Brain microvascular endothelial cell (primary cell): ENCODE measurements around the gene FDXACB1.
A peak's percentile ranks its signal among the peaks of the same experiment; 100 is the strongest.

ENCODE experiments used
- DNase-seq: peaks from one replicate; pipeline ENCODE4 v3.0.0-alpha.2; 2020
- H3K27ac ChIP-seq: fragments of 250-450 bp; sonication (Bioruptor Pico); 2 replicates; pipeline ENCODE4 v1.5.1; 2020; ENCODE audit warnings: mild to moderate bottlenecking, moderate library complexity
- H3K27me3 ChIP-seq: fragments of 250-450 bp; sonication (Bioruptor Pico); replicated peaks from 2 replicates; pipeline ENCODE4 v1.5.1; 2020; ENCODE audit warnings: mild to moderate bottlenecking
- H3K36me3 ChIP-seq: fragments of 250-450 bp; sonication (Bioruptor Pico); replicated peaks from 2 replicates; pipeline ENCODE4 v1.5.1; 2020; ENCODE audit warnings: mild to moderate bottlenecking
- H3K4me3 ChIP-seq: 2 replicates; pipeline ENCODE4 v1.5.1; 2011; ENCODE audit warnings: low read depth, mild to moderate bottlenecking, control low read depth, low read length, moderate library complexity
- in situ Hi-C: cut with HindIII; loops from 2 replicates; pipeline ENCODE4 v1.10.0; 2017; ENCODE audit warnings: low sequenced_read_pairs, low pct_ligation_motif_present
- TF ChIP-seq, protein P1 (sequence below): IDR thresholded peaks from 2 replicates; pipeline ENCODE4 v1.5.1; 2011; ENCODE audit warnings: low read depth, mild to moderate bottlenecking, moderate library complexity, low read length, control low read depth, inconsistent platforms; ENCODE audit errors: missing control alignments

FDXACB1 gene

DNA sequence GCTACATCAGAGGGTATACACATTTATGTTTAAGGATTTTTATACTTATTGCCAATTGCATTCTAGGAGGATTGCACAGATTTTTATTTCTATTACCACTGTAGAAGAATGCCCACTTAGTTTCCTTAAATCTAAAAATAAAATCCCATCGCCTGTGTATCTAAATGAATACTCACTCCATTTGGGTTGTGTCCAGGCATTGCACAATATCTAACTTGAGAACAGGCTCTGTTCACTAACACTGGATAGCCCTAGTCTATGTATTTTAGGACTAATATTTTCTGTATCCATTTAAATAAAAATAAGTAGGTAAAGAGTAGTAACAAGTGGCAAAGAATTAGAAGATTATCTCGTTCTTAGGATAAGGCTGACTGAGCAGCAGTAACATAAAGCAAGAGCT lies 43.8 kb upstream of the FDXACB1 start:
- H3K36me3 ChIP-seq: no peaks in the 10 kb centered on the region
- peak; percentile 71 for DNase-seq
- no peak overlapping the region for H3K4me3 ChIP-seq
- H3K27ac ChIP-seq: peak overlapping the region; percentile 26
- H3K27me3 ChIP-seq: no peaks in the 10 kb centered on the region
- in situ Hi-C loops: no loop called here
- TF ChIP-seq, protein P1, sequence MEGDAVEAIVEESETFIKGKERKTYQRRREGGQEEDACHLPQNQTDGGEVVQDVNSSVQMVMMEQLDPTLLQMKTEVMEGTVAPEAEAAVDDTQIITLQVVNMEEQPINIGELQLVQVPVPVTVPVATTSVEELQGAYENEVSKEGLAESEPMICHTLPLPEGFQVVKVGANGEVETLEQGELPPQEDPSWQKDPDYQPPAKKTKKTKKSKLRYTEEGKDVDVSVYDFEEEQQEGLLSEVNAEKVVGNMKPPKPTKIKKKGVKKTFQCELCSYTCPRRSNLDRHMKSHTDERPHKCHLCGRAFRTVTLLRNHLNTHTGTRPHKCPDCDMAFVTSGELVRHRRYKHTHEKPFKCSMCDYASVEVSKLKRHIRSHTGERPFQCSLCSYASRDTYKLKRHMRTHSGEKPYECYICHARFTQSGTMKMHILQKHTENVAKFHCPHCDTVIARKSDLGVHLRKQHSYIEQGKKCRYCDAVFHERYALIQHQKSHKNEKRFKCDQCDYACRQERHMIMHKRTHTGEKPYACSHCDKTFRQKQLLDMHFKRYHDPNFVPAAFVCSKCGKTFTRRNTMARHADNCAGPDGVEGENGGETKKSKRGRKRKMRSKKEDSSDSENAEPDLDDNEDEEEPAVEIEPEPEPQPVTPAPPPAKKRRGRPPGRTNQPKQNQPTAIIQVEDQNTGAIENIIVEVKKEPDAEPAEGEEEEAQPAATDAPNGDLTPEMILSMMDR: no peak

DNA sequence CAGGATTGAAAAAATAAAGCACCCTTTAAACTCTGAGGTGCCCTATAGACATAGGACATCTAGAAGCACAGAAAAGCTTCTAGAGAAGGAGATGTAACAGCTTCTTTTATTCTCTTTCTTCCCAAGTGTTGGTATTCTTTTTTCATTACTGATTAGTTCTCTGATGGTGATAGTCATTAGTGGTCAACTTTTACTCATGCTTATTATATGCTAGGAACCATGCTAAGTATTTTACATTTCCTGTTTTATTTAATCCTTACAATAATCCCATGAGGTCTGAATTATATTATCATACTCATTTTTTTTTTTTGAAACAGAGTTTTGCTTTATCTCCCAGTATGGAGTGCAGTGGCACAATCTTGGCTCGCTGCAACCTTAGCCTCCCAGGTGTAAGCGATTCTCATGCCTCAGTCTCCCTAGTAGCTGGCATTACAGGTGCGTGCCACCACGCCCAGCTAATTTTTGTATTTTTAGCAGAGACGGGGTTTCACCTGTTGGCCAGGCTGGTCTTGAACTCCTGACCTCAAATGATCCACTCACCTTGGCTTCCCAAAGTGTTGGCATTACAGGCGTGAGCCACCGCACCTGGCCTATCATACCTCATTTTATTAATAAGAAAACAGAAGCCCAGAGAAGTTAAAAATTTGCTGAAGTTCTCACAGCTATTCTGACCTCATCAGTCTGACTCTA lies 42.7 kb upstream of the FDXACB1 start:
- H3K4me3 ChIP-seq: no peak overlapping the region
- in situ Hi-C loops: no loop called here
- no peaks in the 10 kb centered on the region for H3K27me3 ChIP-seq
- no peaks in the 10 kb centered on the region for H3K36me3 ChIP-seq
- DNase-seq: no peak
- no peak overlapping the region for H3K27ac ChIP-seq
- TF ChIP-seq, protein P1: no peak

DNA sequence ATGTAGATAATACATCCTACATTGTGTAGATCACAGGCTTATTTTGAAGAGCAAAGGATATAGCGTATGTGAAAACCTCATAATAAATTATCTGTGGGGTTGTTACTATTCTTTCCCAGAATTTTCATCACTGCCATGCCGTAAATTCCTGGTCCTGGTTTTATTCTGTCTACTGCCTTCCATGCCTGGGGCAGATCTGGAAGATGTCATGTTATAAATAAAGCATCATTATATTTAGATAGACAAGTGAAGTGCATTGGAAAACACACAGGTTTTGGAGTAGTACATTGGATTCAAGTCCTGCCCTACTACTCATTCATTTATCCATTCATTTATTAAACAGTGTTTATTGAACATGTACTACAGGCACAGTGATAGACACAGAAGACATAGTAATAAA lies 41.9 kb upstream of the FDXACB1 start:
- TF ChIP-seq, protein P1: no peak
- H3K27ac ChIP-seq: no peak overlapping the region
- in situ Hi-C loops: no loop called here
- DNase-seq: no peak
- H3K36me3 ChIP-seq: no peaks in the 10 kb centered on the region
- no peak overlapping the region for H3K4me3 ChIP-seq
- no peaks in the 10 kb centered on the region for H3K27me3 ChIP-seq

DNA sequence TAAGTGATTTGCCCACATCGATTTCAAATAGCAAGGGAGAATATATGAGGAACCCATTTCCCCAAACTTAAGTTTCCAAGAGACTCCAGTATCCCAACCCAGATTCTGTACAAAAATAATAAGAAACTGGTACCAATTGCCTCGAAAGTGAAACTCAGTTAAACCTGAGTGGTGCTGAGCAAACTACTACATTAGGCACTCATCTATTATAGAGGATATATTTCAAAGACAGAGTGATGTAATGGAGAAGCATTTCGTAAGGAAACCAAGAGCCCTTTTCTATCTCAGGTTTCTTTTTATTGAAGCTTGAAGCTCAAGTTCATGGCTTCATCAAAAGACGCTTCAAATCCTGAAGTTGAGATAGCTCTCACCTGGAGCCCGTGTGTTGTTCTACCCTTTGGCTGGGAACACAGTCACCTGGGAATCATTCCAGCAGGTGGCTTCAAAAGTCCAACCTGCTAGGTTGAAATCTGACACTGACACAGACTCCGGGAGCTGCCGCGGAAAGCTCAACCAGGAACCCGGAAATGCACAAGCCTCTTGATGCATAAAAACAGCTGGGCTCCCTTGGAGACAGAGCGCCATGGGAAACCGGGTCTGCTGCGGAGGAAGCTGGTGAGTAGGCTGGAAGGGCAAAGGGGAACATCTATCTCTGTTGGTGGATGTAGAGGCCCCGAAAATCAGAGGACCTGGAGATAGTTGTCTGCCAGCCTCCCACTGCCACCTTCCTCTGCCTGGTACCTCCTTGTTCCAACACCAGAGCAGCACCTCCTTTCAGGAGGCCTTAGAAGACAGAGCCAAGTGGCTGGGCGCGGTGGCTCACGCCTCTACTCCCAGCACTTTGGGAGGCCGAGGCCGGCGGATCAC lies 39.7 kb upstream of the FDXACB1 start, which contains the start of gene C11orf52:
Gene C11orf52 (plus strand): TSS at position 524 of the 867 bp plus-strand sequence. CDS start 60 bp downstream, at position 584.
- H3K27me3 ChIP-seq: no peaks in the 10 kb centered on the region
- no peak within 1 kb of the TSS for H3K4me3 ChIP-seq
- no peaks in the 10 kb centered on the region for H3K36me3 ChIP-seq
- TF ChIP-seq, protein P1: no peak
- DNase-seq: no peak
- in situ Hi-C loops: no loop called here
- H3K27ac ChIP-seq: no peak within 1 kb of the TSS

DNA sequence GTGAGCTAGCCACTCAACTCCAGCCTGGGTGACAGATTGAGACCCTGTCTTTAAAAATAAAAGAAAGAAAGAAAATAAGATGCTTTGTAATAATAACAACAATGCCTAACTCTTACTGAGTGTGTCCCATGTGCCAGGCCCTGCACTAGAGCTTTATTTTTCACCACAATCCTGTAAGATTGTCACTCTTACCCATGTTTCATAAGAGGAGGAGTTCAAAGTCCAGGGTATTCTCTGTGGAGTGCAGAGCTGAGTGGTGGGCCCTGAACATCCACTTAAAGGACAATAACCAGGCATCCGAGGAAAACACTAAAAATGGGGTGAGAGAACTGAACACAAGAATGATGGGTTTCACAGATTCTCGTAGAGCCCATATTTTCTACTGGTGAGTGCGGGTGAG lies 38.8 kb upstream of the FDXACB1 start:
- Histone ChIP-seq H3K27ac (no peak overlapping the region), H3K27me3 (no peaks in the 10 kb centered on the region), H3K4me3 (no peak overlapping the region), H3K36me3 (no peaks in the 10 kb centered on the region)
- TF ChIP-seq, protein P1: no peak
- DNase-seq: no peak
- in situ Hi-C loops: no loop called here
